ENCODE results near the gene TOM1L1.

DNA sequence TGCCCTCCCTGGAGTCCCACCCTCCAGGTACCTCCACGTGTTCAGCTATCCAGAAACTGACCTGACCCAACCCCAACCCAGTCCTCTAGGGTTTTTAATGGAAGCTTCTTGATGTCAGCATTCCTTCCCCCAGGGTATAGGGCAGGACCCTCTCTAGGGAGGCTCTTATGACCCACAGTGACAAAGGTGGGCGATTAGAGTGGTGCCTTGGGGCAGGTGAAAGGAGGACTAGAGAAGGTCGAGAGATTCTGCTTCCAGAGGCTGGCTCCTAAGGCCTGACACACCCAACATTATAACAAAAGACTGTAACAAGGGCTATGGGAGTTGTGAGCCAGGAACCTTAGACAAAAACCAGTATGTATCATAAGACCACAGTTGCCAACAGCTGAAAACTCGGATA lies 50.6 kb downstream of the TOM1L1 start:
- TF ChIP-seq EZH2 (IDR thresholded peaks at IDR 0.05; ENCODE audit: borderline replicate concordance, low read length) (no peak), CTCF (IDR thresholded peaks at IDR 0.05; ENCODE audit: low read length) (no peak)
